Endothelial cell of umbilical vein (primary cell): ENCODE data around the gene CPPED1. TPM values are rescaled to one million over a fixed set of nuclear protein-coding genes. Genes with fewer than 3 reads are reported as not detected.

Experiments used
- BruUV-seq: library from RNA; stranded (reverse); fragments of 400-500 nt; replicated peaks from 2 replicates; lab custom pipeline; 2021; lab: Mats Ljungman, UMichigan
- CTCF ChIA-PET: fragments of 300-600, 350-600 bp; sonication (Branson Sonifier 250); formaldehyde crosslinking; loops from one replicate; lab custom pipeline; 2021; ENCODE audit warnings: antibody characterized with exemption, inconsistent platforms; lab: Charles Lee
- POLR2A ChIA-PET: fragments of 300-600, 350-600 bp; sonication (Branson Sonifier 250); formaldehyde crosslinking; loops from one replicate; lab custom pipeline; 2021; ENCODE audit warnings: antibody characterized with exemption, inconsistent platforms; lab: Charles Lee
- DNase-seq: peaks from one replicate; pipeline ENCODE4 v3.0.0-alpha.2; 2011; ENCODE audit warnings: low read depth, low spot score
- FAIRE-seq: peaks from 2 replicates; lab custom pipeline; 2011; peaks lifted over from hg19 to GRCh38; lab: Jason Lieb, UNC
- H2AFZ ChIP-seq: 2 replicates; pipeline ENCODE4 v1.6.0; 2012; ENCODE audit warnings: low read depth, low read length, control low read depth, inconsistent platforms
- H3K27ac ChIP-seq: 2 replicates; pipeline ENCODE4 v1.5.1; 2011; ENCODE audit warnings: low read depth, mild to moderate bottlenecking, control low read depth, low read length, moderate library complexity; ENCODE audit not compliant: insufficient read depth
- H3K27me3 ChIP-seq, 2 experiments: 2 replicates each; pipeline versions ENCODE4 v1.6.0 to v1.6.1; 2011; ENCODE audit warnings: low read length in 2 of 2, mixed read lengths in 1 of 2; ENCODE audit not compliant: control insufficient read depth in 2 of 2, insufficient read depth in 2 of 2
- H3K36me3 ChIP-seq, 2 experiments: 2 replicates in 1 of 2; 3 replicates in 1 of 2; pipeline ENCODE4 v1.5.1; 2011; ENCODE audit warnings: low read length in 2 of 2, mild to moderate bottlenecking in 1 of 2, moderate library complexity in 1 of 2; ENCODE audit not compliant: control insufficient read depth in 2 of 2, insufficient read depth in 2 of 2; ENCODE audit errors: extremely low read depth in 1 of 2
- H3K4me1 ChIP-seq: 3 replicates; pipeline ENCODE4 v1.5.1; 2011; ENCODE audit warnings: mild to moderate bottlenecking, low read length; ENCODE audit not compliant: control insufficient read depth, insufficient read depth; ENCODE audit errors: extremely low read depth
- H3K4me2 ChIP-seq: 2 replicates; pipeline ENCODE4 v1.6.1; 2011; ENCODE audit warnings: low read length, control low read depth, mixed read lengths; ENCODE audit not compliant: insufficient read depth
- H3K4me3 ChIP-seq, 3 experiments: fragments of 200-600 bp in 1 of 3; sonication (generic), shearing (Covaris generic) in 1 of 3; replicated peaks in 1 of 3; 2 replicates each; pipeline ENCODE4 v1.5.1; 2011 to 2016; ENCODE audit warnings: control low read depth in 3 of 3, low read length in 3 of 3, mild to moderate bottlenecking in 2 of 3, inconsistent platforms in 1 of 3, low read depth in 1 of 3, moderate library complexity in 1 of 3; ENCODE audit not compliant: insufficient read depth in 1 of 3
- H3K79me2 ChIP-seq: 2 replicates; pipeline ENCODE4 v1.6.0; 2012; ENCODE audit warnings: low read length, inconsistent platforms; ENCODE audit not compliant: control insufficient read depth, insufficient read depth
- H3K9ac ChIP-seq: replicated peaks from 2 replicates; pipeline ENCODE3; 2011; ENCODE audit warnings: low read length, control low read depth; ENCODE audit not compliant: insufficient read depth; ENCODE audit errors: extremely low read depth
- H3K9me1 ChIP-seq: replicated peaks from 3 replicates; pipeline ENCODE4 v1.6.0; 2011; ENCODE audit warnings: mild to moderate bottlenecking, low read length; ENCODE audit not compliant: control insufficient read depth, insufficient read depth; ENCODE audit errors: extremely low read depth
- H3K9me3 ChIP-seq: replicated peaks from 2 replicates; pipeline ENCODE4 v1.5.1; 2012; ENCODE audit warnings: low read length, inconsistent platforms; ENCODE audit not compliant: control insufficient read depth, insufficient read depth
- H4K20me1 ChIP-seq: replicated peaks from 2 replicates; pipeline ENCODE3; 2011; ENCODE audit warnings: mild to moderate bottlenecking, low read length; ENCODE audit not compliant: control insufficient read depth, insufficient read depth; ENCODE audit errors: extremely low read depth
- CTCF ChIP-seq, 2 donors: IDR thresholded peaks; 1 replicate in 1 of 2; 2 replicates in 1 of 2; pipeline ENCODE4 v1.5.1; 2011; ENCODE audit warnings: low read length in 2 of 2, mild to moderate bottlenecking in 2 of 2, moderate library complexity in 2 of 2, control low read depth in 1 of 2, inconsistent platforms in 1 of 2, low read depth in 1 of 2; ENCODE audit not compliant: insufficient read depth in 1 of 2; ENCODE audit errors: extremely low read depth in 1 of 2
- EZH2 ChIP-seq: IDR thresholded peaks from 2 replicates; pipeline ENCODE4 v1.6.1; 2012; ENCODE audit warnings: borderline replicate concordance, low read depth, mild to moderate bottlenecking, moderate library complexity, low read length, inconsistent platforms; ENCODE audit not compliant: severe bottlenecking
- FOS ChIP-seq: IDR thresholded peaks from 2 replicates; pipeline ENCODE4 v1.6.1; 2011; ENCODE audit warnings: mild to moderate bottlenecking, low read length, moderate library complexity, borderline replicate concordance; ENCODE audit not compliant: insufficient read depth
- GATA2 ChIP-seq: IDR thresholded peaks from 2 replicates; pipeline ENCODE4 v1.7.0; 2011; ENCODE audit warnings: low read depth, mild to moderate bottlenecking, moderate library complexity, mixed read lengths, low read length; ENCODE audit not compliant: insufficient read length, insufficient read depth
- JUN ChIP-seq: IDR thresholded peaks from 2 replicates; pipeline ENCODE4 v1.6.1; 2011; ENCODE audit warnings: borderline replicate concordance, low read depth; ENCODE audit not compliant: insufficient read length, insufficient read depth
- MAX ChIP-seq: IDR thresholded peaks from 2 replicates; pipeline ENCODE4 v1.6.1; 2011; ENCODE audit not compliant: insufficient read depth, insufficient read length
- MYC ChIP-seq: IDR thresholded peaks from one replicate; pipeline ENCODE4 v1.6.1; 2011; ENCODE audit warnings: mild to moderate bottlenecking, low read depth, low read length
- POLR2A ChIP-seq: IDR thresholded peaks from 2 replicates; pipeline ENCODE4 v1.6.1; 2012; ENCODE audit warnings: low read depth, mild to moderate bottlenecking, control low read depth, low read length
- POLR2AphosphoS5 ChIP-seq: IDR thresholded peaks from 2 replicates; pipeline ENCODE4 v1.6.1; 2012; ENCODE audit warnings: low read depth, mild to moderate bottlenecking, control low read depth, low read length, moderate library complexity; ENCODE audit not compliant: insufficient read depth
- dilution Hi-C: fragments of 300-500 bp; cut with MboI; formaldehyde crosslinking; loops from one replicate; pipeline ENCODE4 v1.15.0; 2019; ENCODE audit warnings: low sequenced_read_pairs; ENCODE audit not compliant: extremely low pct_ligation_motif_present
- intact Hi-C: fragments of 100-400 bp; cut with micrococcal nuclease; formaldehyde crosslinking; loops from one replicate; pipeline ENCODE4 v1.10.0; 2022
- polyA plus RNA-seq, 4 experiments: library from polyadenylated mRNA; depleted of rRNA in 3 of 4; stranded (reverse) in 3 of 4; unstranded in 1 of 4; fragments of >200 nt; gene quantifications; 2 replicates each; pipeline versions ENCODE4 v1.2.1 to v1.2.3, GENCODE V29; 2011 to 2012; ENCODE audit warnings: missing spikeins in 1 of 4
- total RNA-seq: library from RNA; stranded (reverse); gene quantifications from 2 replicates; pipeline ENCODE4 v1.2.3, GENCODE V29; 2021

CPPED1 gene
- total and polyA plus RNA-seq, 2 donors (not counting 3 experiments of a cell fraction or from before 2014, with no cell fraction given) = 27.9 to 59.3 TPM

GRCh38 chr16:12728469-12728868 lies 75.2 kb downstream of the CPPED1 start:
- Histone ChIP-seq H3K36me3 (no peaks in the 10 kb centered on the region), H3K4me2 (no peak overlapping the region), H3K4me3 (no peak overlapping the region), H4K20me1 (no peaks in the 10 kb centered on the region), H3K9me1 (no peaks in the 10 kb centered on the region), H3K4me1 (peaks cover 21% of the 10 kb centered on the region), H3K27me3 (no peaks in the 10 kb centered on the region), H3K27ac (peak overlapping the region; percentile 96), H2AFZ (no peak overlapping the region), H3K9ac (peak overlapping the region; percentile 57), H3K9me3 (no peaks in the 10 kb centered on the region), H3K79me2 (peaks cover 2% of the 10 kb centered on the region)
- TF ChIP-seq FOS = no peak
- no peak for TF ChIP-seq MYC
- TF ChIP-seq JUN = no peak
- TF ChIP-seq POLR2A = no peak
- TF ChIP-seq EZH2 = no peak
- TF ChIP-seq GATA2 = no peak
- TF ChIP-seq MAX = no peak
- no peak for TF ChIP-seq CTCF (IDR thresholded peaks at IDR 0.05; ENCODE audit: extremely low read depth in 1 of 2, insufficient read depth in 1 of 2, low read depth in 1 of 2, low read length in 2 of 2)
- TF ChIP-seq POLR2AphosphoS5 = no peak
- ChIA-PET POLR2A (no interaction called here), CTCF (interaction anchor here (0.6 to 1.8 kb wide), 3 partner anchors 73 to 1989 kb away, joined by 3 to 6 read pairs (median 3); no protein-coding TSS in a partner anchor)
- FAIRE-seq = no peak
- DNase-seq = peak; percentile 28
- BruUV-seq = no TSS peak
- dilution Hi-C loops = no loop called here
- intact Hi-C loops = loop anchor here (2.0 to 5.0 kb wide), 3 partner anchors 54 to 89 kb away; no protein-coding TSS in a partner anchor
